Measurements from ENCODE around the gene AHDC1.
"Not testable (repeated sequence)": the region's sequence is repeated elsewhere in the genome, so short reads cannot be mapped to it uniquely, and the experiment has no call there.

The AHDC1 gene

DNA sequence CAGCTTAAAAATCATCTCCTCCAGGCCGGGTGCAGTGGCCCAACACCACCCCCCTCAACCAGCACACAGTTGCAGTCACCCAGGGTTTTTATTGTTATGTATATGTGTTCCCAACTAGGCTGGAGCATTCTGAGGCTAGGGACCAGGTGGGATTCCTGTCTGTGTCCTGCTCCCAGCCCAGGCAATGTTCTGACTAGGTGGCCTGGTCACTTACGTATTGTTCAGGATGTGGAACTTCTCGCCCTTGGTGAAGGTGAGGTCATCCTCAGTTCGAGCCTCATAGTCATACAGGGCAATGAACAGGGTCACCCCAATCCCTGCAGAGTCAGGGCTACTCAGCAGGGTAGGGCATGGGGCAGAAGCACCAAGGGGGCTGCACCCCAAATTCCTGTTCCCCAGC, 18.9 kb upstream of the AHDC1 start:
- H3K4me3 Mint-ChIP-seq, result no peak overlapping the region
- H3K36me3 Mint-ChIP-seq (ENCODE audit: low read depth), result no peaks in the 10 kb centered on the region
- no peaks in the 10 kb centered on the region for H3K27me3 Mint-ChIP-seq (ENCODE audit: low read depth)
- no peaks in the 10 kb centered on the region for H3K9me3 Mint-ChIP-seq
- no peaks in the 10 kb centered on the region for H3K4me1 Mint-ChIP-seq
- H3K27ac Mint-ChIP-seq, result no peak overlapping the region
- no peak for TF ChIP-seq CTCF (IDR thresholded peaks at IDR 0.05; ENCODE audit: unreplicated experiment in 3 of 3)

DNA sequence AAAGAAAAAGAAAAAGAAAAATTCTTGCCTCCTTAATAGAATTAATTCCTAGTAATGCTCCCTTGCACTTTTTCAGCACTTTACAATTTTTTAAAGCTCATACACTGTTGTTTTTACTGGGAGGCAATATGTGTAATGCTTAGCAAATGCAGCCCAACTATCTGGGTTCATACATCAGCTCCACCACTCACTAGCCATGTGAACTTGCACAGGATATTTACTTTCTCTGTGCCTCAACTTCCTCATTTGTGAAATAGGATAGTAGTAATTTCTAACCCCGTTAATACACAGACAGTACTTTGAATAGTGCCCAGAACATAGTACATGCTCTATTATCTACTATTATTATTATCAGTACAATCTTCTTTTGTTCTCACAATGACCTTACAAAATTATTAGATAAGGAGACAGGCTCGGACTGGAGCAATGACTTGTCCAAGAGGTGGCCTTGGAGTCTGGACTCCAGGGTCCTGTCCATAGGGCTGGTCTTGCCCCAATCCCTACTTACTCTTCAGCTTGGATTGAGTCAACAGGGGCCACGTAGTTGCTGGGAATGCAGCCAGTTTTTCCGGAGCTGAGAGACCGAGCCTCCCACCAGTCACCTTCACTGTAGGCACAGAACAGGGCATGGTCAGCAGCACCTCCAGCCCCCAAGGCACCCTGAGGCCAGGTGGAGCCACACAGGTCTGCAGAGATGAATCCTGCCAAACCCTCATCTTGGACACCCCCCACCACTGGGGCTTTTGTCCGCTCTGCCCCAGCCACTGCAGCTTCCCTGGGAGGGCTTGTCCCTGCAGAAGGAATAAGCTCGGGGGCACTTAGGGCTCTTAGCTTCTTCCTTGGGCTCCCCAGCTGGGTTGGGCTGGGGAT, 17.3 kb upstream of the AHDC1 start:
- no peak for TF ChIP-seq CTCF (IDR thresholded peaks at IDR 0.05; ENCODE audit: unreplicated experiment in 3 of 3)
- Mint-ChIP-seq H3K36me3 (ENCODE audit: low read depth) (no peaks in the 10 kb centered on the region), H3K4me3 (no peak overlapping the region), H3K27me3 (ENCODE audit: low read depth) (no peaks in the 10 kb centered on the region), H3K4me1 (no peaks in the 10 kb centered on the region), H3K27ac (no peak overlapping the region), H3K9me3 (no peaks in the 10 kb centered on the region)

- not testable (repeated sequence) for H3K9me3 Mint-ChIP-seq; H3K36me3 Mint-ChIP-seq (ENCODE audit: low read depth); H3K4me3 Mint-ChIP-seq; H3K4me1 Mint-ChIP-seq; H3K27ac Mint-ChIP-seq; H3K27me3 Mint-ChIP-seq (ENCODE audit: low read depth)
These were observed 16.0 kb upstream of the AHDC1 start for GRCh38 chr1:27619782-27620438.

GRCh38 chr1:27618341-27619082, 14.6 kb upstream of the AHDC1 start:
- Mint-ChIP-seq H3K4me3 (no peak overlapping the region), H3K36me3 (ENCODE audit: low read depth) (no peaks in the 10 kb centered on the region), H3K27me3 (ENCODE audit: low read depth) (peaks cover 4% of the 10 kb centered on the region), H3K27ac (no peak overlapping the region), H3K4me1 (no peaks in the 10 kb centered on the region), H3K9me3 (no peaks in the 10 kb centered on the region)
- TF ChIP-seq CTCF (IDR thresholded peaks at IDR 0.05; ENCODE audit: unreplicated experiment in 3 of 3), result no peak

DNA sequence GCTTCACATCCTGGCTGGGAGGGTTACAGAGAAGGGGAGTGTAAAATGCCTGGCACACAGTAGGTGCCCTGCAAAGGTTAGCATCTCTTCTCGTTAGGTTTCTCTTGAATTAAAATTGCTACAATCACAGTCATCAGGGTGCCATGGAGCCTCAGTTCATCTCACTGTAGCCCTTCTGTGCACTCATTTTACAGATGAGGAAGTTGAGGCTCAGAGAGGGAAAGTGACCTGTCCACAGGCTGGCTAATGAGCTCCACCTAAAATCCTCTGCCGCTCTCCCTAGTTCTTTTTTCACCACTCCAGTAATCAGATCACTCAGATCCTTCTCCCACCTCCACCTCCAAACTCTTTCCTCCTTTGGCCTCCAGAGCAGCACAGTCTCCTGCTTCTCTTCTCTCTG, 13.5 kb upstream of the AHDC1 start:
- Mint-ChIP-seq H3K4me1 (no peaks in the 10 kb centered on the region), H3K27me3 (ENCODE audit: low read depth) (peaks cover 4% of the 10 kb centered on the region), H3K27ac (peak overlapping the region in 1 of 3 experiments; percentile 58), H3K9me3 (no peaks in the 10 kb centered on the region), H3K36me3 (ENCODE audit: low read depth) (no peaks in the 10 kb centered on the region), H3K4me3 (no peak overlapping the region)
- no peak for TF ChIP-seq CTCF (IDR thresholded peaks at IDR 0.05; ENCODE audit: unreplicated experiment in 3 of 3)

- Mint-ChIP-seq H3K27me3 (ENCODE audit: low read depth) (peaks cover 4% of the 10 kb centered on the region), H3K27ac (peak overlapping the region in 1 of 3 experiments; percentile 50), H3K4me3 (no peak overlapping the region), H3K36me3 (ENCODE audit: low read depth) (no peaks in the 10 kb centered on the region), H3K9me3 (no peaks in the 10 kb centered on the region), H3K4me1 (no peaks in the 10 kb centered on the region)
- no peak for TF ChIP-seq CTCF (IDR thresholded peaks at IDR 0.05; ENCODE audit: unreplicated experiment in 3 of 3)
These were observed 12.5 kb upstream of the AHDC1 start for GRCh38 chr1:27616441-27616840.
